GM10847 (cell line): ENCODE data around the gene EDC4.

ENCODE experiments used
- POLR2A ChIP-seq: IDR thresholded peaks from 2 replicates; pipeline ENCODE4 v1.6.1; 2011; ENCODE audit not compliant: insufficient read length; ENCODE audit errors: extremely low read depth

Gene EDC4

DNA sequence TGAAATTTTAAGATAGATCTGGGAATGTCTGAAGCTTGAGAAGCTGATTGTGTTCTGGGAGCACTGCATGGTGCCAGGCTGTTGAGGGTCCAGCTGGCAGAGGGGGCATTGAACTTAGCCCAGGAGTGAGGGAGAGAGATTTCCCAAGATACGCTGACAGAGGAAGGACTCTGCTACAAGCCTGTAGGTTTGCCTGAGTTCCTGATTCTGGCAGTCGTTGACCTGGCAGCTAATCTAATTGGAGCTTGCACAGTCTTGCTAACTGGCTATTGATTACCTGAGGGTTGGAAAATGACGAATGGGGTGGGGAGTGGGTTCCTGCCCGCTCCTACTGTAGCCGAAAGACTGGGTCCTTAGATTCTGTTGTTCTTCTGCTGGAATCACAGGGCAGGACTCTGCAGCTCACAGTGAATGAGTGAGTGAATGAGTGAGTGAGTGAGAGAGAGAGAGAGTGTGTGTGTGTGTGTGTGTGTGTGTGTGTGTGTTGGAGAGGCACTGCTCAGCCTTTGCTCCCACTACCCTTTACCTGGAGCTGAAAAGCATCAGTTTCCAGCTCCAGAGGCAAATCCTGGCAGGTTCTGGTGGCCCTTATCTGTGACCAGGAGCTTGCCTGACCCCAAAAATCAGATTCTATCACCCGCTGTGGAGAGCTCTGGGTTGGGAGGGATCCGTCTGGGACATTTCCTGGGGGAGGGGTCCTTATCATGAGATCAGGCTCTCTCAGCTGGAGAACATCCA, 42.1 kb downstream of the EDC4 start:
- no peak for TF ChIP-seq POLR2A

DNA sequence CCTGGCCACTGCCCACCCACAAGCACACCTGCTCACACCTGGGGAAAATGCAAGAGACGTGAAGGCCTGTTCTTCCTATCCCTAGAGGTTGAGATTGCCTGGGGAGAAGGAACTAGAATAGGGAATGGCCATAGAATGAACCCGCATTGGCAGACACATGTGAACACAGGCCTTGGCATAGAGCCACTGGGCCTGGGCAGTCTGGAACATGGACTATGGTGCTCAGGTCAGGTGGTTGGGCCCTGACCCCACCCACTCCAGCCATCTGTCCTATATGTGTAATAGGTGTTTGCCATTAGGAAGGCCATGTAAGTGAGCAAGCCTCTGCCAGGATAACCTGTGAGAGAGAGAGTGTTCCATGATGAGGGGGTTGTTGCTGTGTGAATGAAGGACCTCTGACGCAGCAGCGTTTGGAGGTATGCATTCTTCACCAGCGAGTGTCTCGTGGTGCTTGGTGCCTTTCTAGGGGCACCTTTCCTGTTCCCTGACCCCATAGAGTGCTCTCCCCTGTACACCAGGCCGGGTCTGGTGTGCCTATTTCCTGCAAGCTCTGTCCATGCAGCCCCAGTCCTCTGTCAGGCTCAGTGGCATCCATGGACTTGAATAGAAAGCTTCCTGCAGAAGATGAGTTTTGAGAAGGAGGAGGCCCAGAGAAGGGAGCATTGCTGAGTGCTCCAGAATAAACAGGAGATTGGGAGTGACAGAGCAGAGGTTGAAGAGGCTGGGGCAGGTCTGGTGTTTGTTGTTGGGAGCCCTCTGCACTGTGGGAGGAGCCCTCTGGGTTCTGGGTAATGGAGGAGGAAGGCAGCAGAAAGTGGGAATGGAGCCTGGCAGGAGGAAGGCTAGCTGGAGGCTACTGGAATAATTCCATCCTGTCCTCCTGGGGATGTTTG, 43.2 kb downstream of the EDC4 start:
- no peak for TF ChIP-seq POLR2A

DNA sequence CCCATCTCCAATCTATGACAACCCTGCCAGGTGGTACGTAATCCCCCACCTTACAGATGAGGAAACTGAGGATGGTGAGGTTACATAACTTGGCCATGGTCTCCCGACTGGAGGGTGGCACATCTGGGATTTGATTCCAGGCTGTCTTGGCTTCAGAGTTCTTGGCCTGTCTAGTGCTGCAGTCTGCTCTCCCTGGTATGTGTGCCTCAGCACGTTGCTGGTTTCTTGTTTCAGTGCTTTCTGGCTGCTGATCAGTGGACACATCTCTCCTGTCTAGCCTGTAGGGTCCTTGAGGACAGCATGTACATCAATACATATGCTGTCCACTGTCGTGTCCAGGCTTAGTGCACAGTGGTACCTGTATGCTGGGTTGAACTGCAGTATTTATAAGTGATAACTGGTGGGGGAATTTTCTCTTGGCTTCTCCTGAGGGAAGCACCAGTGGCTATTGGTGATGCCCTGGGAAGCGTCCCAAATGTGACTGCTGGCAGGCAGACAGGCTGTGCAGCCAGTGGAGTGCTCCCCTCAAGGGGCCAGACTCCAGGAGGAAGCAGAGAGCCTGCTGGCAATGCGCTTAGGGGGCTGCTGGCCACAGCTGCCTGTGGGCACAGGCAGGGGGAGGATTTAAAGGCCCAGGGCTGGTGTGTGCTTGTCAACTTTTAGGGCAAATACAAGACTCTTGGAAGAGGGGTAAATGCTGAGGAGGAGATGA, 44.4 kb downstream of the EDC4 start:
- TF ChIP-seq POLR2A = no peak

- no peak for TF ChIP-seq POLR2A
Observed at GRCh38 chr16:67917852-67918236, 45.0 kb downstream of the EDC4 start.

- no peak for TF ChIP-seq POLR2A
Observed at GRCh38 chr16:67919622-67920221, 46.9 kb downstream of the EDC4 start.

DNA sequence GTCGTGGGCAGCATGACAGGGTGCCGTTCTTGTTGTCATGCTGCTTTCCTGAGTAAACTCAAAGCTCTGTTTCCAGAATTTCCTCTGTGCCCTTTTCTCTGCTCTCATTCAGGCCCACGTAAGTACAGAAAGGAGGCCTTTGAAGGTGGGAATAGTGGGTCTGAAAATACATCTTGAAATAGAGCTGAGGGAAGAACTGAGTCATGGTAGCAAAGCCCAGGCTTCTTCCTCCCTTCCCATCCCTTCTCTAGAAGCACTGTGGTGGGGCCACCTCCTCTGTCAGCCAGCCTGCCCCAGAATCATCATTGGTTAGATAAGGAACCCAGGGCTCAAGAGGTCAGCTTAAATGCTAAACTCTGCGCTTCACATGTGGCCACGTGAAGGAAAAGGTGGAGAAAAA, 49.4 kb downstream of the EDC4 start:
- no peak for TF ChIP-seq POLR2A

- no peak for TF ChIP-seq POLR2A
Observed at GRCh38 chr16:67922740-67923139, 49.9 kb downstream of the EDC4 start.

GRCh38 chr16:67923414-67924116, 50.7 kb downstream of the EDC4 start:
- TF ChIP-seq POLR2A = no peak

DNA sequence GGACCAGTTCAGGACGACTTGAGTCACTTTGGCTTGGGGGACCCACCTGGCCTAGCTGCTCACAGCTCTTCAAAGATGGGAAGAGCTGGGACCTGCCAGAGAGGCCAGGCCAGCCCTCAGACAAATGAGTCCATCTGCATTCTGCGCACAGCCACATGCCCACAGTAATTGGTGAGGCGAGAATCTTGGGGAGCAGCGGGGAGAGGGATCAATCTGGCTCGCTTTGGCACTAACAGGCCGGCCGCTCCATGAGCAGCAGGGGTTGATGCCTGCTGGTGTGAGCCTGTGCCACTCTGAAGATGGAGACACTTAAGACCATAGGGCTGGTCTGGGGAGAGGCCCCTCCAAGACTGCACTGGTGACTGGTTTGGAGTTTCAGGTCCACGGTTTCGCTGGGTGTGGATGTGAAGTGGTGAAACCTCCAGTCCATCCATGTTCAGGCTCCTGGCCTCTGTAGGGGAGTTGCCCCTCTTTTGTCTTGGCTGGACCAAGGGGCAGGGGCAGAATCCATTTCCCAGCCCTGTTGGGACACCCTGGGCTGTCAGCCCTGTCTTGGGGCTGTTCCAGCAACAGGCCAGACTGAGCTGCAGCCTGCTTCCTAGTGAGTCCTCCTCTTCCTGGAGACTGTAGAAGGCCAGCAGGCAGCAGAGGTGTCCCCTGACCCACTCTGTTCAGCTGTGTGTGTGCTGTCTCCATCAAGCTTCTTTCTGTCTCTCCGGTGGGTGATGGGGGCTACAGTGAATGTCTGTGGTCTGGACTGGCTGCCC, 51.5 kb downstream of the EDC4 start:
- no peak for TF ChIP-seq POLR2A

DNA sequence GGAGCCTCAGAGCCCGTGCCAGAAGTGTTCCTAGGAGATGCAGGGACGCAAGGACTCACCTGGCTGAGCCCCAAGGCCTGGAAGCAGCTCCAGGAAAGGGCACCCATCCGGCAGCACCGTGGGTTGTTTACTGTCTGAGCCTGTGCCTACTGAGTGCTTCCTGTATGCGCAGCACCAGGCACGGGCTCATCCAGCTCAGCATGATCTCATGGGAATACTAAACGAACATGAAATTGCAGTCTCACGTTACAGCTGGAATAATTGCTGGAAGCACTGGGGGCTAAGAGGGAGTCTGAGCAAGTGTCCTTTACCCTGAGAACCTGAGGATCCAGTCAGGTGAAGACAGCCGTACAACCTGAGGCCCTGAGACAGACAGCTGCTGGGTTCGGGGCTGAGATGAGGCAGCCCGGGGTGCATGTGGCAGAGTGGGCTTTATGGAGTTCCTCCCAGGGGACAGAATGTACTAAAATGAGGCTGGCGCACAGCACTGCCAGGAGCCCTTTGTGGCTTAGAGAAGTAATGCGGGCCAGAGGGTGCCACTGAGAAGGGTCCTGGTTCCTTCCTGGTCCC, 53.4 kb downstream of the EDC4 start:
- no peak for TF ChIP-seq POLR2A

GRCh38 chr16:67927131-67927941, 54.5 kb downstream of the EDC4 start:
- TF ChIP-seq POLR2A = no peak

- TF ChIP-seq POLR2A = no peak
Observed at GRCh38 chr16:67928147-67928546, 55.3 kb downstream of the EDC4 start.
